ENCODE measurements around the gene IFITM10.
"Not testable (repeated sequence)": the region's sequence is repeated elsewhere in the genome, so short reads cannot be mapped to it uniquely, and the experiment has no call there.

The IFITM10 gene

DNA sequence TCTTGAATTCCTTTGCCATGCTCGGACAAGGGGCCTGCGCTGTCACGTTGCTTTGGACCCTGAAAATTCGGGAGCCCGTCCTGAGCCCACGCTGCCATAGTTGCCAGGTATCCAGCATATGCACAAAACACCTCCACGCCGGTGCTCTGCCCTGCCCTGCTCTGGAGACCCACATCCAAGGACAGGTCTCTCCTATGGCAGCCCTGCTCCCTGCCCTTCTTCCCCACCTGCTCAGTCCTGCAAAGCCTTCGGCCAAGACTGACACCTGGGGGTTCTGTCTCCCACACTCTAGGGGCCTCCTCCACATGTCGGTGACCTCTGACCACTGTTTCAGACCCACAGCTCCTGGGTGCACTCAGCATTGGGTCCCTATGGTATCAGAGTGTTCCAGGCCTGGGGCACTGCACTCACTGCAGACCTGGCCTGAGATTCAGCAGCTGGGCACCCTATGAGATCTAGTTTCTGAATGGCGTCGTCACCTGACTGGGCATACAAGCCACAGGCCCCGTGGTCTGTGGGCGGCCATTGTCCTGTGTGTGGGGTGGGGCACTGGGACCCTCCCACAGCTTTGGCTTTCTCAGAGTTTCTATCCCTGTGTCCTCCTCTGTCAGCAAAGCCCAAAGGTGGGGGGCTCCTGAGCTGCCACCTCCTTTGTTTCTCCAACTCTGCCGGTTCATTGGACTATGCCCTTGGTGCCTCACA lies 55.4 kb downstream of the IFITM10 start:
- TF ChIP-seq TAF1 (IDR thresholded peaks at IDR 0.05; ENCODE audit: low read depth, low read length): no peak
- no peak for TF ChIP-seq SPI1 (IDR thresholded peaks at IDR 0.05; ENCODE audit: low read depth, low read length)
- no peak for TF ChIP-seq PAX5 (IDR thresholded peaks at IDR 0.05; ENCODE audit: insufficient read depth, low read length, severe bottlenecking)
- no peak for TF ChIP-seq POU2F2 (IDR thresholded peaks at IDR 0.05; ENCODE audit: low read depth, low read length)
- no peak for TF ChIP-seq POLR2AphosphoS5 (IDR thresholded peaks at IDR 0.05; ENCODE audit: low read depth, low read length)
- TF ChIP-seq POLR2A (IDR thresholded peaks at IDR 0.05; ENCODE audit: low read depth, low read length): no peak
- DNase-seq (ENCODE audit: insufficient read length, low spot score) (no peak), FAIRE-seq (no peak)

DNA sequence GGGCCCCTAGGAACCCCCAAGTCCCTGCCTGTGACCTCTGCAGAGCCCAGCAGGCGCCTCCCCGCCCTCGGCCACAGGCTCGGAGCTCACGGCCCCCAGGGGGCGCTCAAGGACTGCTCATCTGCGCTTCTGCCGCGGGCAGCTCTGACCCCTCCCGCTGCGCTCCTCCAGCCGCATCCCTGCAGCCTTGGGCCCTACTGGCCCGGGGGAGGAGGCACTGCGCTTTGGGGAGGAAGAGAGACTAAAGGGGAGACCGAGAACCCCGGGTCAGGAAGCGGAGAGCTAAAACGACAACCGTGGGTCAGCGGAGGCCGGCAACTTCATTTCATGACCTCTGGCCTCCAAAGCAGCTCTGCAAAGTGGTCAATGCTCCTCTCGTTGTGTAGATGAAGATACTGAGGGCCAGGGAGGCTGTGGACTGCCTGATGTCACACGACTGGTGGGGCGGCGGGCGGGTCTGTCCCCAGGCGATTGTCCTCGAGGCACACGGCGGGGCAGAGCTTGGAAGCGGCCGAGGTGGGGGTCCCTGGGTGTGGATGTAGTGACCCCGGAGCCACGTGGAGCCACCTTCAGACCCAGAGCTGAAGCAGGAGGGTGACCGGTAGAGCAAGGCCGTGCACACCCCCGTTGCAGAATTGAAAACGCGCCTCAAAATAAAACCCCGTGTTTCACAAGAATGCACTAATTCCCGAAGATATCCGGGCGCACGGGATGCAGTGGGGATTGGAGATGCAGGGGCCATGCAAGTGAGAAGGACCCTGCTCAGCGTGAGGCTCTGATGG lies 56.1 kb downstream of the IFITM10 start:
- FAIRE-seq (peak; percentile 87), DNase-seq (ENCODE audit: insufficient read length, low spot score) (peak; percentile 98)
- TF ChIP-seq POLR2AphosphoS5 (IDR thresholded peaks at IDR 0.05; ENCODE audit: low read depth, low read length): no peak
- TF ChIP-seq POLR2A (IDR thresholded peaks at IDR 0.05; ENCODE audit: low read depth, low read length): no peak
- TF ChIP-seq TAF1 (IDR thresholded peaks at IDR 0.05; ENCODE audit: low read depth, low read length): no peak
- no peak for TF ChIP-seq SPI1 (IDR thresholded peaks at IDR 0.05; ENCODE audit: low read depth, low read length)
- no peak for TF ChIP-seq POU2F2 (IDR thresholded peaks at IDR 0.05; ENCODE audit: low read depth, low read length)
- TF ChIP-seq PAX5 (IDR thresholded peaks at IDR 0.05; ENCODE audit: insufficient read depth, low read length, severe bottlenecking): no peak

DNA sequence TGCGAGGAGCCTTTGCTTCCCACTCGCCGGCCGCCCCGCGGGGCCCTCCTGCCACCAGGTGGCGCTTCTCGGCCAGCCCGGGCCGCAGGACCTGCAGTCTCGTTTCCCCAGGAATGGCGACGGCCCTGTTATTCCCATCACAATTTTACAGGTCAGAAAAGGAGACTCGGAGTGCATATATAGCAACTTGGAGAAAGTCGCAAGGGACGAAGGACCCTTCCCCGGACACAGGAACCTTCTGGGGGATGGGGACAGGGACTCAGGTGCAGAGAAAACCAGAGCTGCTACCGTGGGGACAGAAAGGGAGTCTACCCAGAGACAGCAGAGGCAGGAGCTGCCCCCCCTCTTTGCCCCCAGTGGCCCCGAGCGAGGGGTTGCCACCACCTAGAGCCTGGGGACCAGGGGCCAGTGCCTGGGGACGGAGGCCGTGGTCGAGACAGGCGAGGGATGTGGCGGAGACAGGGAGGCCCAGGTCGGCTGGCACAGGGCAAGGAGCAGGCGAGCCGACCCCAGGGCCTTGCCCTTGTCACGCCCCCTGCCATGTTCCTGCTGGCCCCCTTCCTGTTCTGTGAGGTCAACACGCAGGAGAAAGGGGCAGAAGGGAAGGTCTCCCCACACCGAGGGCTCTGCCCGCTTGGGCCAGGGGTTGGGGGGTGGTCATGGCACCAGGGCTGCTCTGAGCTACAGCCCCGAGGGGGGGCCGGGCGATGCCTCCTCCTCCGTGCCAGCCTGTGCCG lies 56.9 kb downstream of the IFITM10 start:
- peak; percentile 57 for FAIRE-seq
- no peak for TF ChIP-seq POLR2AphosphoS5 (IDR thresholded peaks at IDR 0.05; ENCODE audit: low read depth, low read length)
- no peak for TF ChIP-seq PAX5 (IDR thresholded peaks at IDR 0.05; ENCODE audit: insufficient read depth, low read length, severe bottlenecking)
- no peak for TF ChIP-seq POU2F2 (IDR thresholded peaks at IDR 0.05; ENCODE audit: low read depth, low read length)
- no peak for TF ChIP-seq SPI1 (IDR thresholded peaks at IDR 0.05; ENCODE audit: low read depth, low read length)
- no peak for TF ChIP-seq POLR2A (IDR thresholded peaks at IDR 0.05; ENCODE audit: low read depth, low read length)
- no peak for TF ChIP-seq TAF1 (IDR thresholded peaks at IDR 0.05; ENCODE audit: low read depth, low read length)

DNA sequence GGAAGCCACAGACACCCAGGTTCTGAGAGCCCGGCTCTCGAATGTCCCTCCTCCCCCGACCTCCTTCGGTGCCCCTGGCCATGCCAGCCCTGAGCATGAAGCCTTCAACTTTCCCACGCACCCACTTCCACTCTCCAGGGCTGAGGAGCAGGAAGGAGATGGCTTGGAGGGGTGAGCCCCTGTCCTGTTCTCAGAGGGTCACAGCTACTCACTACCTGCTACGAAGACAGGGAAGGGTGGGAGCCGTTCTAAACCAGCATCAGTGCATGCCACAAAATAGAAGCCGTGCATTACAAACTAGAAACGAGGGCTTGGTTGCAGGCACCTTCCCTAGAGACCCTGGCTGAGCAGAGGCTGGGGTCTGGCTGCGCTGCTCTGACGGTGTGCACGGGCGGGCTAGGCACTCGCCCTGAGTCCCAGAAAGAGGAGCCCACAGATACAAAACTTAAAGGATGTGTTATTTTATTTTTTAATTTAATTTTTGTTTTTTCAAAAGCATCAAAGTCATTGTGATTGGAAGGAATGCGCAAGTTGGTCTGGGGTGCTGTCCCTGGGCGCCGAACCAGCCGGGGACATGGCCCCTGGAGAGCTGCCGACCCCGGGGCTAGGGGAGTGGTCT lies 57.6 kb downstream of the IFITM10 start:
- DNase-seq (ENCODE audit: insufficient read length, low spot score) (no peak), FAIRE-seq (no peak)
- no peak for TF ChIP-seq POLR2A (IDR thresholded peaks at IDR 0.05; ENCODE audit: low read depth, low read length)
- no peak for TF ChIP-seq TAF1 (IDR thresholded peaks at IDR 0.05; ENCODE audit: low read depth, low read length)
- no peak for TF ChIP-seq POLR2AphosphoS5 (IDR thresholded peaks at IDR 0.05; ENCODE audit: low read depth, low read length)
- TF ChIP-seq PAX5 (IDR thresholded peaks at IDR 0.05; ENCODE audit: insufficient read depth, low read length, severe bottlenecking): no peak

More for the DNA sequence above, 56.9 kb downstream of the IFITM10 start:
- DNase-seq (ENCODE audit: insufficient read length, low spot score): peak; percentile 81

DNA sequence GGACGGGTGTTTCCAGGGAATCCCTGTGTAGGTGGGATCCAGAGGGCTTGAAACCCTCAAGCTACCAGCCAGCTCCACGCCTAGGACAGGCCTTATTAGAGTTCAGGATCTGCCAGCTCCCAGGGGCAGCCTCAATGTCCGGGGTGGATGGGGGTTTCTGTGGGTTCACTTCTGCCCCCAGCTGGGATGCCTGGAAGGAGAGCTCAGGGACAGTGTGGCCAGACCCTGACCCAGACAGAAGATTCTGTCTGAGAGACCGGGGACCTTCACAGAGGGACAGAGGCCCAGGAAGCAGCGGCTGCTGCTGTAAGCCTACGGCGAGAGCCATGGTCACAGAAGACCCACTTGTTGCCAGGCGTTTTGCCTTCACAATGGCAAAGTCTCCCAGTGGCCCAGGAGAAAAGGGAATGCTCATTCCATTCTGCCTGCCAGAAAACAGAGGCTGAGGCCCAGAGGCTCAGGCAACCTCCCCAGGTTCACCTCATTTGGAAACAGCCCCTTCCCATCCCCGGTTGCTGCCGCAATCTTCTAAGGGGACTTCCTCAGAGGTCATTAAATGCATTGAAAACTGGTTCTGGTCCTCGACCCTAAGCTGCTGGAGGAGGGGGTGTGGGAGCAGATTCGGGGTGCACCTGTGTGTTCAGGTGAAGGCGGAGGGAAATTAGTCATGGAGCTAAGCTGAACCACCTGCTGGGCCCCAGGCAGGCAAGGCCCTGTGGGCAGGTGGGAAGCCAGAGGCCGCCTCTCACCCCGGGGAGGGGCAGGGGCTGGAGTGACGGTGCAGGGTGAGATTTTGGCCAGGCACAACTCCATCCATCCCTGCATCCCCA lies 58.3 kb downstream of the IFITM10 start:
- TF ChIP-seq POU2F2 (IDR thresholded peaks at IDR 0.05; ENCODE audit: low read depth, low read length) (no peak), TAF1 (IDR thresholded peaks at IDR 0.05; ENCODE audit: low read depth, low read length) (no peak), POLR2A (IDR thresholded peaks at IDR 0.05; ENCODE audit: low read depth, low read length) (no peak), POLR2AphosphoS5 (IDR thresholded peaks at IDR 0.05; ENCODE audit: low read depth, low read length) (no peak), SPI1 (IDR thresholded peaks at IDR 0.05; ENCODE audit: low read depth, low read length) (no peak), PAX5 (IDR thresholded peaks at IDR 0.05; ENCODE audit: insufficient read depth, low read length, severe bottlenecking) (no peak)
- FAIRE-seq (no peak), DNase-seq (ENCODE audit: insufficient read length, low spot score) (no peak)

DNA sequence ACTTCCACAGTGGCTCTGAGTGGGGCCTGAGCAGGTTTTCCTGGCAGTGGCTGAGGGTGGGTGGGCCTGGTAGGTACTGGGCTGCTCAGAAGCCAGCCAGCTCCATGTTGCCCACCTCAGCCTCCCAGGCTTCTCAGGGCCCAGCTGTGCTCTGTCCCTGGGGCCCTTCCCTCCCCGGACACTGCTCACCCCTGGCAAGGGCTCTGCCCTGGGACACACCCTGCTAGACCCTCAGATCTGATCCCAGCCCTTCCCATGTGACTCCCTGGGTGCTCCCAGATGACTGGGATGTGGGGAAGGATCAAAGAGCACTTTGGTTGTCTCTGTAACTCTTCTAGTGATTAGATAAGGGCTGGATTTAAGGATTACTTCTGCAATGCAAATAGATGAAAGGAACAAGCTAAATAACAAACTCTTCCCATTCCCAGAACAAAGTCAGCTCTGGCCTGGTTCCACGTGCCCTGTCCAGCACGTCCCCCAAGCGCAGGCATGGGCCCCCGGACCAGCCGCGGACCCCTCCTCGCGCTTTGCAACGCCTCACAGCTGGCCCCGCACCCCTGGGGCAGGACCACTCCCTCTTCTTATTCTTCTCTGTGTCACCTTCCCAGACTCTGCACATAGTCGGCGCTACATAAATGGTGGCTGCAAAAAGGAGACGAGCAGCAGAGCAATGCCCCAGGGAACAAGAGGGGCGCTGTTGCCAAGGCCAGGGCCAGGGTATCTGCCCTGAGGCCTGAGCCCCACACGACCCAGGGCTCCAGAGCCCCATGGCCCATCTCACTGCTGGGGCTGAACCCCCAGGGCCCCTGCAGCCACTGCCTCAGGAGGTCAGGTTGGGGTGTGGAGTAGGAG lies 59.1 kb downstream of the IFITM10 start:
- FAIRE-seq (no peak), DNase-seq (ENCODE audit: insufficient read length, low spot score) (no peak)
- TF ChIP-seq POLR2AphosphoS5 (IDR thresholded peaks at IDR 0.05; ENCODE audit: low read depth, low read length) (no peak), POLR2A (IDR thresholded peaks at IDR 0.05; ENCODE audit: low read depth, low read length) (no peak), TAF1 (IDR thresholded peaks at IDR 0.05; ENCODE audit: low read depth, low read length) (no peak)

DNA sequence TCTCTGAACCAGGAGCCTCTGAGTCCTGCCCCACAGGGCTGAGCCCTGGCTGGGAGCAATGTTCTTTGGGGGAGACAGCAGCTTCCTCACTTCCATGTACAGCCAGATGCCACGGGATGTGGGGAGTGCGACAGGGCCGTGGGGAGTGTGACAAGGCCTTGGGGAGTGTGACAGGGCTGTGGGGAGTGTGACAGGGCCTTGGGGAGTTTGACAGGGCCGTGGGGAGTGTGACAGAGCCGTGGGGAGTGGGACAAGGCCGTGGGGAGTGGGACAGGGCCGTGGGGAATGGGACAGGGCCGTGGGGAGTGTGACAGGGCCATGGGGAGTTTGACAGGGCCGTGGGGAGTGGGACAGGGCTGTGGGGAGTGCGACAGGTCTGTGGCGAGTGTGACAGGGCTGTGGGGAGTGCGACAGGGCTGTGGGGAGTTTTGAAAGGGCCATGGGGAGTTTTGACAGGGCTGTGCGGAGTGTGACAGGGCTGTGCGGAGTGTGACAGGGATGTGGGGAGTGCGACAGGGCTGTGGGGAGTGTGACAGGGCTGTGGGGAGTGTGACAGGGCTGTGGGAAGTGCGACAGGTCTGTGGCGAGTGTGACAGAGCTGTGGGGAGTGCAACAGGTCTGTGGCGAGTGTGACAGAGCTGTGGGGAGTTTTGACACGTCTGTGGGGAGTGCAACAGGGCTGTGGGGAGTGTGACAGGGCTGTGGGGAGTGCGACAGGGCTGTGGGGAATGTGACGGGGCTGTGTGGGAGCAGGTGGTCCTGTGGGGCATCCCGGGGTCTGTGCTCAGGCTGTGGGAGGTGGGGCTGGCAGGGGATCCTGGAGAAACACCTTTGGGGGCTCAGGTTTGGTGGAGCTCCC lies 60.0 kb downstream of the IFITM10 start:
- DNase-seq (ENCODE audit: insufficient read length, low spot score) (no peak), FAIRE-seq (no peak)
- TF ChIP-seq POLR2A (IDR thresholded peaks at IDR 0.05; ENCODE audit: low read depth, low read length): no peak
- no peak for TF ChIP-seq POU2F2 (IDR thresholded peaks at IDR 0.05; ENCODE audit: low read depth, low read length)
- no peak for TF ChIP-seq TAF1 (IDR thresholded peaks at IDR 0.05; ENCODE audit: low read depth, low read length)
- no peak for TF ChIP-seq SPI1 (IDR thresholded peaks at IDR 0.05; ENCODE audit: low read depth, low read length)

DNA sequence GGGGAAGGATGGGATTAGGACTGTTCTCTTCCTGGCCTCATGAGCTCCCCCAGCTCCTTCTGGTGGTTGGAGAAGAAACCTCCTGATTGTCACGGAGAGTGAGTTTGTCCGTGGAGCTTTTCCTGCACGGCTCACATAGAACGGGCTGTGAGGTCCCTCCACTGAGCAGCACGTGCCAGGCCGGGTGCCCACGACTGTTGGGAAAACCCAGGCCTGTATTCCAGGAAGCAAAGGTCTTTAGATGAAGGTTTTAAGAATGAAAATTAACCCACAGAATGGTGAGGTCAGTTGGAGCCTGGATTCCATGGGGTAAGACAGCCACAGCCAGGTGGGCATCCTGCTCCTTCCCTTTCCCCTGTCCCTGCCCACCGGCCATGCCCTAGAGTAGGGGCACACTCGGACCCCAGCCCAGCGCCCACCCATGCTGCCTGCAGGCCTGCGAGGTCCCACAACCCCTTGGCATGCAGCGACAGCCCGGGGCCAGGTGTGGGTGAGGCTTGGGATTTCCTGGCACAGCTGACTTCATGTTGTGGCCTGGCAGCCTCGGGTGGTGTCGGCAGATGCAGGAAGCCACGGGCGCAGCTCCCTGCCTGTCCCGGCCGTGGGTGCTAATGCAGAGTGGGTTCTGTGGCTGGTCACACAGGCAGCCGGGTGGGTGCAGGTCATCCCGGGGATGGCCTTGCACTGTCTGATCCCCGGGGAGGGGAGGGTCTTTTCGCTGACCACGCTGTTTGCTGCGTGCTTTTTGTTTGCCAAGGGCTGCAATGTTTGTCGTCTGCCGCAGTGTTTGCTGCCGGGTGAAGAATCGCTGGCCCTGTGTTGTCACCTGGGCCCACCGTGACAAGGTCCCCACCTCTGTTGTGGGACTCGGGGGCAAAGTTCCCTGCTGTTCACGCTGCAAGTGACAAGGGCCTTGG lies 60.9 kb downstream of the IFITM10 start:
- not testable (repeated sequence) for DNase-seq (ENCODE audit: insufficient read length, low spot score); FAIRE-seq

DNA sequence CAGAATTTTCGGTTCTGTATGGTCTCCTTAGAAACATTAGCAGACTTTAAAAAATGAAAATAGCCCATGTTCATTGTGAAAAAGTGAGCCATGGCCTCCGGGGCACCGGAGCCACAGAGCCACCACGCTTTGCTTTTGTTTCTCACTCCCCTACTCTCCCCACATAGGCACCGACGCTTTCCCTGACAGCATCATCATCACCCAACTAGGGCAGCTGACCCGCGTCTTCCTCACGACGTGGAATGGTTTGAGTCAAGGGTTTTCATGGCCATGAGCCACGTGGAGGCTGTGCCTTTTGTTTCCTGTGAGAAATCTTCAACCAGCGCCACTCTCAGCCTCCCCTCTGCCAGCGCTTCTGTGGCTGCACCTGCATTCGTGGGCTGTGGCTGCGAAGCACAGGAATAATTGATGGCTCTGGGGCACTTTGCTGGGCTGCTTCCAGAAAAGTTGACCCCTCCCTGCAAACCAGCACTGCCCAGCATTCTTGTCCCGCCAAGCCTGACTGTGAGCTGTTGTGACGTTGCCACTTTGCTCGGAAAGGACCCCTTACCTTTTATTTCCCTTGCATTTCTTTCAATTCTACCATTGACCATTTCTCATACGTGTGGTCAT lies 62.0 kb downstream of the IFITM10 start:
- not testable (repeated sequence) for DNase-seq (ENCODE audit: insufficient read length, low spot score)
- peak; percentile 82 for FAIRE-seq

DNA sequence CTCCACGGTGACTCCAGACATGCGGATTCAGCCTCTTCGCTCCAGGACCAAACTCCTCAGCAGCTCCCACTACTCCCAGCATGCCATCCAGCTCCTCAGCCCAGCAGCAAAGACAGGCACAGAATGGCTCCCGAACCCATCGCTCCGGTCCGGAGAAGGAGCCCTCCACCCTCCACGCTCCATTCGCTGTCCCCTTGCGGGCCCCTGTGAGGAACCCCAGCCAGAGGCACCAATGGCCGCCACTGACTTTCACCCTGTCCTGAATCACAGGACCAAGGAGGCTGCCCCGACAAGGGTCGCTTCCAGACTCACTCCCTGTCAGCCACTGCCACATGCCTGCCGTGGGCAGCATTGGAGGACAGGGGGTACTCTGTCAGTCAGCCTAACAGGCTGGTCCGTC lies 64.2 kb downstream of the IFITM10 start:
- not testable (repeated sequence) for DNase-seq (ENCODE audit: insufficient read length, low spot score); FAIRE-seq

Data from GM12891 (cell line).